SK-N-SH (cell line): ENCODE data around the gene TRIM71.

Experiments
- EP300 ChIP-seq, 2 experiments: IDR thresholded peaks; 2 replicates each; pipeline versions ENCODE4 v1.4.0 to v1.6.1; 2012; ENCODE audit warnings: borderline replicate concordance in 1 of 2, low read depth in 1 of 2, low read length in 1 of 2
- EZH2phosphoT487 ChIP-seq: fragments of 200-600 bp; sonication (generic); IDR thresholded peaks from 2 replicates; pipeline ENCODE4 v1.6.1; 2017; ENCODE audit warnings: low read depth, mixed run types, mild to moderate bottlenecking, antibody characterized with exemption, moderate library complexity, borderline replicate concordance
- TAF1 ChIP-seq: IDR thresholded peaks from 2 replicates; pipeline ENCODE4 v1.6.1; 2012; ENCODE audit warnings: low read depth, mild to moderate bottlenecking, low read length, moderate library complexity, borderline replicate concordance
- YY1 ChIP-seq: IDR thresholded peaks from 2 replicates; pipeline ENCODE4 v1.4.0; 2012; ENCODE audit warnings: low read depth, mild to moderate bottlenecking
- TF ChIP-seq, protein P1 (sequence below): fragments of 200-600 bp; sonication (generic); IDR thresholded peaks from 2 replicates; pipeline ENCODE4 v1.6.1; 2017; ENCODE audit warnings: antibody characterized with exemption, mild to moderate bottlenecking, moderate library complexity

GRCh38 chr3:32835961-32836360 lies 18.2 kb downstream of the TRIM71 start:
- TF ChIP-seq, protein P1, sequence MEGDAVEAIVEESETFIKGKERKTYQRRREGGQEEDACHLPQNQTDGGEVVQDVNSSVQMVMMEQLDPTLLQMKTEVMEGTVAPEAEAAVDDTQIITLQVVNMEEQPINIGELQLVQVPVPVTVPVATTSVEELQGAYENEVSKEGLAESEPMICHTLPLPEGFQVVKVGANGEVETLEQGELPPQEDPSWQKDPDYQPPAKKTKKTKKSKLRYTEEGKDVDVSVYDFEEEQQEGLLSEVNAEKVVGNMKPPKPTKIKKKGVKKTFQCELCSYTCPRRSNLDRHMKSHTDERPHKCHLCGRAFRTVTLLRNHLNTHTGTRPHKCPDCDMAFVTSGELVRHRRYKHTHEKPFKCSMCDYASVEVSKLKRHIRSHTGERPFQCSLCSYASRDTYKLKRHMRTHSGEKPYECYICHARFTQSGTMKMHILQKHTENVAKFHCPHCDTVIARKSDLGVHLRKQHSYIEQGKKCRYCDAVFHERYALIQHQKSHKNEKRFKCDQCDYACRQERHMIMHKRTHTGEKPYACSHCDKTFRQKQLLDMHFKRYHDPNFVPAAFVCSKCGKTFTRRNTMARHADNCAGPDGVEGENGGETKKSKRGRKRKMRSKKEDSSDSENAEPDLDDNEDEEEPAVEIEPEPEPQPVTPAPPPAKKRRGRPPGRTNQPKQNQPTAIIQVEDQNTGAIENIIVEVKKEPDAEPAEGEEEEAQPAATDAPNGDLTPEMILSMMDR = no peak
- TF ChIP-seq YY1 (no peak), EZH2phosphoT487 (no peak), EP300 (IDR thresholded peaks at IDR 0.05; ENCODE audit: borderline replicate concordance in 1 of 2, low read depth in 1 of 2, low read length in 1 of 2) (no peak), TAF1 (no peak)
